Islet of Langerhans (tissue), 1 donor: ENCODE measurements around the gene ZNF821.
A peak's percentile ranks its signal among the peaks of the same experiment; 100 is the strongest.
"Not testable (repeated sequence)": the region's sequence is repeated elsewhere in the genome, so short reads cannot be mapped to it uniquely, and the experiment has no call there.

Experiments used
- FAIRE-seq: peaks from one replicate; lab custom pipeline; 2011; peaks lifted over from hg19 to GRCh38; lab: Jason Lieb, UNC

ZNF821 gene

DNA sequence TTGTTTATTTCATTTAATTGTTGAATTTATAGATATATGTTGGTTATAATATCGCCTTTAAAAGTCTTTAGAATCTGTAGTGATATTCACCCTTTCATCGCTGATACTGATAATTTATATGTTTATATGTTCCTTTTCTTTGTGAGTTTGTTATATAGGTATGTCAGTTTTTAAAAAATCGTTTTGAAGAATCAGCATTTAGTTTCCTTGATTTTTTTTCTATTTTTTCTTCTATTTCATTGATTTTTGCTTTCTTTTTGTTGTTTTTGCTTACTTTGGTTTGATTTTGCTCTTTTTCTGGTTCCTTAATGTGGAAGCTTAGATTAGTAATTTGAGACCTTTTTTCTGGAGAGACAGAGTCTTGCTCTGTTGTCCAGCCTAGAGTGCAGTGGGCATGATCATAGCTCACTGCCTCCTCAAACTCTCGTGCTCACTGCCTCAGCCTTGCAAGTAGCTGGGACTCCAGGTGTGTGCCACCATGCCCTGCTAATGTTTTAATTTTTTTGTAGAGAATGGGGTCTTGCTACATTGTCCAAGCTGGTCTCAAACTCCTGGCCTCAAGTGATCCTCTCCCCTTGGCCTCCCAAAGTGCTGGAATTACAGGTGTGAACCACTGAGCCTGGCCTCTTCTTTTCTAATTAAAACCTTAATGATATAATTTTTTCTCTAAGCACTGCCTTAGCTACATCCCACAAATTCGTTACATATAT lies 18.8 kb upstream of the ZNF821 start:
- FAIRE-seq, result no peak

GRCh38 chr16:71899171-71899570 lies 15.2 kb upstream of the ZNF821 start:
- no peak for FAIRE-seq

GRCh38 chr16:71896764-71897368 lies 12.9 kb upstream of the ZNF821 start:
- FAIRE-seq, result no peak

GRCh38 chr16:71895679-71896365 lies 11.8 kb upstream of the ZNF821 start:
- FAIRE-seq, result no peak

DNA sequence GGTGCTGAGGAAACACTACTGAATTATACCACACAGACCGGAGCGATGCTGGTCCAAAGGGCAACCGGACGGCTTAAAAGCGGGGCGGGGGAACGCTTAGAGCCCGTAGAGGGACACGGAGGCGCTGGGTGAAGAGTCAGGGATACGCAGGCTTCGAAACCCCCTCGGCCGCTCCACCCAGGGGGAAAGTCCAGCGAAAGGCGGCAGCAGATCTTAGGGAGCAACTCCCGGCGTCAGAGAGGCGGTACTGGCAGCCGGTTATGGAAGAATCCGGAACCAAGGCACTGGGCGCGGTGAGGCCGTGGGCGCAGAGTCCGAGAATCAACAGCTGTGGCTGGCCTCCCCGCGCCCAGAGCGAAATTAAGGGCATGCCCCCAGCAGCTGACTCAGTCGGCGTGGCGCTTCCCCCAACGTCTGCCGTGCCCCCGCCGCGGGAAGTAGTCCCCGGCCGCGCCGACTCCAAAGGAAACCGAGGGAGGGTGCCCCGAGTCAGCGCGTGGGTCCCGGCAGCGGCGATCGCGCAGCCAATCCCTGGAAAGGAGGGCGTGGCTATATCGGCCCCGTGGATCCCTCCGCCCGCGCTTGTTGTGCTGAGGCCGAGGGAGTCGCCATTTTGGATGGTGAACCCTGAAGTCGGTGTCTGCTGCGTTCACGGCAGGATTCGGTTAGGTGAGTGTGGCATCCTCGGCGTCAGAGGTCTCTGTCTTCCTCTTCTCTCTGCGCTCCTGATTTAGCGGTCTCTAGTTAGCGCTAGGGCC lies 11.1 kb upstream of the ZNF821 start, which contains the start of gene IST1:
Gene IST1, plus strand, starts transcription at position 611 of the 758 bp plus-strand sequence. CDS start 20,110 bp downstream, outside the sequence.
- FAIRE-seq, result no peak

- no peak for FAIRE-seq
Observed at GRCh38 chr16:71894229-71894920, 10.4 kb upstream of the ZNF821 start.

DNA sequence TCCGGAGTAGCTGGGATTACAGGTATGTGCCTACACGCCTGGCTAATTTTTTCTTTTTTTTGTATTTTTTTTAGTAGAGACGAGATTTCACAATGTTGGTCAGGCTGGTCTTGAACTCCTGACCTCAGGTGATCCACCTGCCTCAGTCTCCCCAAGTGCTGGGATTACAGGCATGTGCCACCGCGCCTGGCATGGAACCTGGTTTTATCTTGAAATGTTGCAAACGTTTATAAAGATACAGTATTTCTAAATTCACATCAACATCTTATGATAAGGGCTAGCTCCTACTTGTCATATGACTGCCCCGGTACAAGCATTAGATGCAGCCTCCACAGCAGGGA lies 9.9 kb upstream of the ZNF821 start:
- FAIRE-seq, result no peak

- no peak for FAIRE-seq
Observed at GRCh38 chr16:71889147-71889546, 5.2 kb upstream of the ZNF821 start.

DNA sequence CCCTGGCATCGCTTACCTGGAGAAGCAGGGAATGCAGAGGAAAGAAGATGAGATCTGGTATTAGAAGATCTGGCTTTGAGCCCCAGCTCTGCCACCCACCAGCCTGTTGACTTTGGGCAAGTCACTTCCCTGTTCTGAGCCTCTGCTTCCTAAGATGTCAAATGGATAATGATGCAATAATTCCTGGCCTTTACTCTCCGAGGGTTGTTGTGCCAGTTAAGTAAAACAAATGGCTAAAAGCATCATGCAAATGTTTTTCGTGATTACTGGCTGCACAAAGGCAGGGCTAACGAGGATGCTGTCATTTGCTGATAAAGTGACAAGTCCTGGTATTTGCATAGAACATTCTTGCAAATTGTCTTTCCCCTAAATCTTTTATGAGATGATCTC lies 1.3 kb upstream of the ZNF821 start:
- FAIRE-seq, result no peak

DNA sequence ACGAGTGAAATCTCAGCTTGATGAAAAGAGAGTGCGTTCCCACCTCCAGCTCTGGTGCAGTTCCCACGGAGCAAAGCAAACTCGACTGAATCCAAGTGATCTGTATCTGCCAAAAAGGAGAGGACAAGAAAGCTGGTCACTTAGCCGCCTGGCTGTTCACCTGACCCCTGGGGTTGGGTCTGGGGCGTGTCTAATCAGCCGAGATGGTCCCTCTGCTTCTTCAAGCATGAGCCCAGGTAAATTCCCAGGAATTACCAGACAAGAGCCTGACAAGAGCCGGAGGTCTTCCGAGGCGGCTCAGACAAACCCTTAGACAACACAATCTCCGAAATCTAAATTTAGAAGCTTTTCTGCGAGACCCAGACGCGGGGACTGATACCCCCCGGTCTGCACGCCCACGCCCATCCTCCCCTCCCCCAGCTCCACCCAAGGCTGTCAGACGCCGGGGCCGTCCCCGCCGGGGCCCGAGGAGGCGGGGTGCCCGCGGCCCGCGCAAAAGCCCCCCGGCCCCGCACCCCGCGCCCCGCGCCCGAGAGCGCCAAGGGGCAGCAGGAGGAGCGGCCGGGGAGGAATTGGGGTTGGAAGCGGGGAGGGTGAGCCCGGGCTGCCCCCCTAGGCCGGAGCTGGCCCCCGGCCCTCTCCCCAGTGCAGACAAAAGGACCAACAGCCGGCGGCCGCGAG lies 674 bp downstream of the ZNF821 start:
- FAIRE-seq, result no peak

GRCh38 chr16:71882505-71883167 lies 1.3 kb downstream of the ZNF821 start:
- peak; percentile 87 for FAIRE-seq

GRCh38 chr16:71880176-71880575 lies 3.8 kb downstream of the ZNF821 start:
- FAIRE-seq, result no peak

DNA sequence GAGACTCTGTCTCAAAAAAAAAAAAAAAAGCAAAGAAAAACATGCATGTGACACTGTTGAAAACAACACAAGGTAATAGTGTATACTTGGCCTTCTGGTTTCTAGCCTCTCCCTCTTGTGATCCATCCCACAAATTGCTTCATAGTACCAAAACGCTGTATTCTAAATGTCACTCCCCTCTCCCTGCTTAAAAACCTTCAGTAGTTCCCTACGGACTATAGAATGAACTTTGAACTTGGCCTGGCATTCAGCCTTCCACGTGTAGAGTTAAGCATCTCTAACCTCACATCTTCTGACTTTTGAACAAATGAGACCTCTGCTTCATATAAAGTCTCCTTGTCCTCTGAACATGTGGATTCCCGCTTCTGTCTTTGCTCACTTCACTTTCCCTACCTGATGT lies 5.1 kb downstream of the ZNF821 start:
- FAIRE-seq, result no peak

DNA sequence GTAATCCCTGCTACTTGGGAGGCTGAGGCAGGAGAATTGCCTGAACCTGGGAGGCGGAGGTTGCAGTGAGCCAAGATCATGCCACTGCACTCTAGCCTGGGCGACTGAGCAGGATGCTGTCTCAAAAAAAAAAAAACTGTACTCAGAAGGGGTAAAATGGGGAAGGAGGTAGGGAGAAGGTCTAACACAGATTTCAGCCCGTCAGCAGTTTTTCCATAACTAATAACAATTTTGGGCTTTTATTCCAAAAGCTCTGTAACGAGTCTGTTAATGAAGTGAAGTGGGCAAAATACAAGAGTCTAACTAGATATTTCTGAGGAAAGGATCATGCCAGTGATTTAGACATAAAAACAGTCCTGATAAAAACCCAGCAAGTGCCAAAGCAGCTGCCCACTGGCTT lies 10.8 kb downstream of the ZNF821 start:
- FAIRE-seq, result no peak

GRCh38 chr16:71870818-71871217 lies 13.2 kb downstream of the ZNF821 start:
- no peak for FAIRE-seq

DNA sequence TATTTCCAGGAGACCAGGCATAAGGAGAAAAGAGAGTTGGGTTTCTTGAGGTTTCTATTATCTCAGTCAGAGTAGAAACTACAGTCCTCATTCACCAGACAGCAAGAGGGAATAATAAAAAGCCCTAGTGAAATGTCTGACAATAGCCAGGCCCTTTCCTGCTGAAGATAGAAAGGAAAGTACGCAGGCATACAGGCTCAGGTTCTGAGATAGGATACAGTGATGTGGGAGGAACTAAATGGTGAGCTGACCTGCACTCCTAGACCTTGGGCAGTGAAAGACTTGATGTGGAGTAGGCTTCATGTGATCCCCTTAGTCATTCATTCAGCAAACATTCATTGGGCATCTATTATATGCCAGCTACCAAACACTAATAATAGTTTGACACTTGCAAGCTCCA lies 14.9 kb downstream of the ZNF821 start:
- no peak for FAIRE-seq

GRCh38 chr16:71867939-71868338 lies 16.0 kb downstream of the ZNF821 start:
- FAIRE-seq, result no peak

- not testable (repeated sequence) for FAIRE-seq
Observed at GRCh38 chr16:71867175-71867574, 16.8 kb downstream of the ZNF821 start.

DNA sequence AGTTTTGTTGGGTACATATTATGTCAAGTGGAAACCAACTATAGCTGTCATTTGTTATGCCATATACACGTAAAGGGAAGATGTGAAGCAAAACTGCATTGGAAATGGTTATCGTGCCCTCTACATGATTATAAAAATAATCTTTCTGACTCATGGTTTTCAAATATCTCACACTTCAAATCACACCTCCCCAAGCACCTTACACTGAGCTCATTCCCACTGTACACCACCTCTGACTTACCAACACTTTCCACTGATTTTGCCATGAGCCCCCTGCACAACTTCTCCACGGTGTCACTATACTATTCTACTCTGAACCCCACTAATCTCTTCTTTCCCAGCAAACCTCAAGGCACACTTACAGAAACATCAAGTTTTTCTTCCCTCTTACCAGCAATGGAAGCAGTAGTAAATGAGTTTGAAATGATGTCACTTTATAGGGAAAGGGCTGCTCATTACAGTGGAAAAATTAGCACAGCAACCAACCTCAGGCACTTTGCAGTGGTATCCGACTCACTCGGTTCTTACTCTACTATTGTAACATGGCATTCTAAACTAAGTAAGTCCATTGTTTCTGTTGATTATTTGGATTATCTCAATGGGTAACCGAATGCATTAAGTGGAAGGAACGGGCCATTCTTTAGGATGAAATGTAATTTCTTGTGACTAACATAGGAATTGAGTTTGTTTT lies 18.7 kb downstream of the ZNF821 start:
- FAIRE-seq, result no peak

- FAIRE-seq, result no peak
Observed at GRCh38 chr16:71863995-71864394, 20.0 kb downstream of the ZNF821 start.
